AG09319 (cell line): ENCODE results near the gene PADI1.

Experiments
- DNase-seq: peaks from one replicate; pipeline ENCODE4 v3.0.0-alpha.2; 2010; ENCODE audit warnings: low read depth; ENCODE audit errors: extremely low read depth
- TF ChIP-seq, protein P1 (sequence below): IDR thresholded peaks from 2 replicates; pipeline ENCODE4 v1.5.1; 2011; ENCODE audit warnings: low read depth, mild to moderate bottlenecking, inconsistent platforms, low read length, moderate library complexity

Gene PADI1

DNA sequence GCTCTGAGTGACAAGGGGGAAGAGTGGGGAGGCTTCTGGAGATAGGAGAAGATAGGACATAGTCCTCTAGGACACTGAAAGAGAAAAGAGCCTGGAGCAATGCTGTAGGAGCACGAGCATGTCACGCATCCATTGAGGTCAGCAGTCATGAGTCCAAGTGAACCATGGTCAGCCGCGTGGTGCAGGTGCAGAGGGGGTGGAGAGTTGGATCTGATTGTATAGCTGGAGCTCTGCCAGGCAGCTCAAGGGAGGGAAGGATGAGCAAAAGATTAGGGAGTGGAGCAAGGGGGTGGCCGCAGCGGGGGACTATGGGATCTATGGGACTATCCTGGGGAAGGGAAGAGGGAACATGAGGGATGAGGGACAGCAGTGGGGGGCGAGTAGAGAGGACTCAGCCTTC lies 14.0 kb downstream of the PADI1 start:
- TF ChIP-seq, protein P1, sequence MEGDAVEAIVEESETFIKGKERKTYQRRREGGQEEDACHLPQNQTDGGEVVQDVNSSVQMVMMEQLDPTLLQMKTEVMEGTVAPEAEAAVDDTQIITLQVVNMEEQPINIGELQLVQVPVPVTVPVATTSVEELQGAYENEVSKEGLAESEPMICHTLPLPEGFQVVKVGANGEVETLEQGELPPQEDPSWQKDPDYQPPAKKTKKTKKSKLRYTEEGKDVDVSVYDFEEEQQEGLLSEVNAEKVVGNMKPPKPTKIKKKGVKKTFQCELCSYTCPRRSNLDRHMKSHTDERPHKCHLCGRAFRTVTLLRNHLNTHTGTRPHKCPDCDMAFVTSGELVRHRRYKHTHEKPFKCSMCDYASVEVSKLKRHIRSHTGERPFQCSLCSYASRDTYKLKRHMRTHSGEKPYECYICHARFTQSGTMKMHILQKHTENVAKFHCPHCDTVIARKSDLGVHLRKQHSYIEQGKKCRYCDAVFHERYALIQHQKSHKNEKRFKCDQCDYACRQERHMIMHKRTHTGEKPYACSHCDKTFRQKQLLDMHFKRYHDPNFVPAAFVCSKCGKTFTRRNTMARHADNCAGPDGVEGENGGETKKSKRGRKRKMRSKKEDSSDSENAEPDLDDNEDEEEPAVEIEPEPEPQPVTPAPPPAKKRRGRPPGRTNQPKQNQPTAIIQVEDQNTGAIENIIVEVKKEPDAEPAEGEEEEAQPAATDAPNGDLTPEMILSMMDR: no peak
- no peak for DNase-seq

GRCh38 chr1:17220287-17220686 lies 15.4 kb downstream of the PADI1 start:
- TF ChIP-seq, protein P1: no peak
- DNase-seq: no peak

DNA sequence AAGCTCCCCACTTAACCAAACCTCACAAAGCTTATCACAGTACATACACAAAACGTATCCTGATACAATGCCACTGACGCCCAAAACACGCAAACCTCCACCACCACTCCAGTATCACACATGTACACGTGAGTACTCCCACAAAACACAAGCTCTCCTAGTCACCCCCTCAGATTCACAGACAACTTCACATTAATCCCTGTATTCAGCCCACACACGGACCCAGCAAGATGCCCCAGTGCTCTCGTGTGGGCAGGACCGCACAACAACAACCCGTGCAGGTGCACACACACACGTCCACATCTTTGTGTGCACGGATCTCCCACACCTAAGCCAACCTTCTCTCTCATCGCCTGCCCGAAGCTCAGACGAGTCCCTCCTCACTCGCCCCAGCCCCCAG lies 17.6 kb downstream of the PADI1 start:
- TF ChIP-seq, protein P1: no peak
- DNase-seq: no peak

GRCh38 chr1:17224434-17224833 lies 19.5 kb downstream of the PADI1 start:
- TF ChIP-seq, protein P1: no peak
- DNase-seq: no peak

DNA sequence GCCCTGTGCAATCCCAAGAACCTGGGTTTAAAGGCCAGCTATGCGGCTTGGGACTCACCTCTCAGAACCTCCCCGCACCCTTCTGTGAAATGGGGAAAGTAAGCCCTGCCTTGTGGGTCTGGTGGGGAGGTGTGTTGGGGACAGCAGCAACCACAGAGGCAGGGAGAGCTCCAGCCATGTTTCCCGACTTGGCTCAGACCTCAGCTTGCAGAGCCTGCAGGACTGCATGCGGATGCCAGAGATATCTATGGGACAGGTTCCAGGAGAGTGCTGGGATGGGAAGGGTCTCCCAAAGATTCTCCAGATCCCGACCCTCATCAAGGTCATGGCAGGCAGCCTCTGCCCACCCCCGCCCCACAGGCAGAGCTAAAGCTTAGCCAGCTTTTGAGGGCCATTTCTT lies 20.2 kb downstream of the PADI1 start:
- TF ChIP-seq, protein P1: no peak
- no peak for DNase-seq

DNA sequence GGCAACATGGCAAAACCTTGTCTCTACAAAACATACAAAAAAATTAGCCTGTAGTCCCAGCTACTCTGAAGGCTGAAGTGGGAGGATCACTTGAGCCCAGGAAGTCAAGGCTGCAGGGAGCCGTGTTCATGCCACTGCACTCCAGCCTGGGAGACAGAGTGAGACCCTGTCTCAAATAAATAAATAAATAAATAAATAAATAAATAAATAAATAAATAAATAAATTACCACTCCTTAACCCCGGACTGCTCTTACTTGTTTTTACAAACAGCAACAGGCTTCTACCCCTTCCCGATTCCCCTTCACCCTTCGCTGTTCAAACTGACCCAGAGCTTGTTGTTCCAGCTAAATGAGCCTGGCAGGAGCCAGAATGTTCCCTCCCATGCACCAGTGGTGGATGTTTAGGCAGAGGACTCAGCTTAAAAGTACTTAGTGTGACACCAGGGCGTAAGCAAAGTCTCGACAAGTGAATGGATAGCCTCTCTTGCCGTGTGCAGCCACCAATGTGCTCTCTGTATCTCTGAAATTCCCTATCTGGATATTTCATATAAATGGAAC lies 22.5 kb downstream of the PADI1 start:
- TF ChIP-seq, protein P1: no peak
- DNase-seq: no peak

DNA sequence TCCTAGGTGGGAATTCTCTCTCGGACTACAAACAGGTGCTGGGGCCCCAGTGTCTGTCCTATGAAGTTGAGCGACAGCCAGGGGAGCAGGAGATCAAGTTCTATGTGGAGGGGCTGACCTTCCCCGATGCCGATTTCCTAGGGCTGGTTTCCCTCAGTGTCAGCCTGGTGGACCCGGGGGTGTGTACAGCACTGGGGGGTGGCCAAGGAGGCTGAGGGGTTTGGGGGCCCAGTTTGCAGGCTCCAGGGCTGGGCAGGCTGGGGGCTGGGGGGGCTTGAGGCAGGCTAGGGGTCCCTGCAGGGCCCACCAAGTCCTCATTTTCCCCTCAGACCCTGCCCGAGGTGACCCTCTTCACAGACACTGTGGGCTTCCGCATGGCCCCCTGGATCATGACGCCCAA lies 23.7 kb downstream of the PADI1 start:
- TF ChIP-seq, protein P1: no peak

More for the DNA sequence above, 23.7 kb downstream of the PADI1 start:
- no peak for DNase-seq
